NOMO-1 treated with dmso at 0.1 percent for 144 hours (cell line): Measurements from ENCODE around the gene TPST2.

Experiments
- DNase-seq: peaks from one replicate; lab custom pipeline; 2025; ENCODE audit not compliant: unreplicated experiment; lab: John Stamatoyannopoulos, UW

The TPST2 gene

GRCh38 chr22:26558248-26558895 is 31.6 kb downstream of the TPST2 start:
- DNase-seq = no peak

- no peak for DNase-seq
These were observed 33.0 kb downstream of the TPST2 start for GRCh38 chr22:26556904-26557303.

- DNase-seq = no peak
These were observed 34.5 kb downstream of the TPST2 start for GRCh38 chr22:26555478-26555877.

- no peak for DNase-seq
These were observed 35.0 kb downstream of the TPST2 start for GRCh38 chr22:26554956-26555355.

GRCh38 chr22:26553056-26553752 is 36.7 kb downstream of the TPST2 start:
- DNase-seq = no peak

- DNase-seq = no peak
These were observed 37.5 kb downstream of the TPST2 start for GRCh38 chr22:26552466-26552865.

GRCh38 chr22:26551568-26551967 is 38.4 kb downstream of the TPST2 start:
- no peak for DNase-seq

GRCh38 chr22:26550498-26551033 is 39.4 kb downstream of the TPST2 start:
- DNase-seq = no peak

- DNase-seq = no peak
These were observed 39.9 kb downstream of the TPST2 start for GRCh38 chr22:26549902-26550497.

GRCh38 chr22:26548984-26549383 is 40.9 kb downstream of the TPST2 start:
- DNase-seq = no peak

- DNase-seq = no peak
These were observed 41.6 kb downstream of the TPST2 start for GRCh38 chr22:26548303-26548702.

GRCh38 chr22:26547837-26548236 is 42.1 kb downstream of the TPST2 start:
- DNase-seq = no peak

GRCh38 chr22:26547426-26547825 is 42.5 kb downstream of the TPST2 start:
- DNase-seq = no peak

GRCh38 chr22:26546282-26546681 is 43.6 kb downstream of the TPST2 start:
- no peak for DNase-seq

- DNase-seq = no peak
These were observed 44.1 kb downstream of the TPST2 start for GRCh38 chr22:26545827-26546226.

- DNase-seq = no peak
These were observed 44.5 kb downstream of the TPST2 start for GRCh38 chr22:26545385-26545784.

GRCh38 chr22:26544489-26544888 is 45.4 kb downstream of the TPST2 start:
- DNase-seq = no peak

- DNase-seq = no peak
These were observed 47.1 kb downstream of the TPST2 start for GRCh38 chr22:26542831-26543230.

- no peak for DNase-seq
These were observed 48.6 kb downstream of the TPST2 start for GRCh38 chr22:26541167-26541819.

GRCh38 chr22:26540119-26540518 is 49.8 kb downstream of the TPST2 start:
- no peak for DNase-seq

- DNase-seq = no peak
These were observed 53.2 kb downstream of the TPST2 start for GRCh38 chr22:26536762-26537134.
